Keratinocyte (primary cell): ENCODE data around the gene CRISPLD2. TPM values are rescaled to one million over a fixed set of nuclear protein-coding genes. Genes with fewer than 3 reads are reported as not detected.

Source experiments
- DNase-seq: peaks from one replicate; pipeline ENCODE4 v3.0.0-alpha.2; 2011; ENCODE audit warnings: low read depth, missing footprints, low spot score
- FAIRE-seq: peaks from 2 replicates; lab custom pipeline; 2011; peaks lifted over from hg19 to GRCh38; lab: Jason Lieb, UNC
- H2AFZ ChIP-seq: 2 replicates; pipeline ENCODE4 v1.6.0; 2012; ENCODE audit warnings: low read length, control low read depth, inconsistent platforms; ENCODE audit not compliant: control insufficient read depth
- H3K27ac ChIP-seq: 2 replicates; pipeline ENCODE4 v1.5.1; 2011; ENCODE audit warnings: low read length; ENCODE audit not compliant: control insufficient read depth, insufficient read depth
- H3K27me3 ChIP-seq: 3 replicates; pipeline ENCODE4 v1.6.0; 2011; ENCODE audit warnings: low read length; ENCODE audit not compliant: control insufficient read depth, insufficient read depth; ENCODE audit errors: extremely low read depth
- H3K36me3 ChIP-seq, 2 experiments: 2 replicates in 1 of 2; 3 replicates in 1 of 2; pipeline ENCODE4 v1.5.1; 2011; ENCODE audit warnings: low read length in 2 of 2, mild to moderate bottlenecking in 1 of 2; ENCODE audit not compliant: control insufficient read depth in 2 of 2, insufficient read depth in 2 of 2; ENCODE audit errors: extremely low read depth in 1 of 2
- H3K4me1 ChIP-seq: 3 replicates; pipeline ENCODE4 v1.5.1; 2011; ENCODE audit warnings: low read length; ENCODE audit not compliant: control insufficient read depth, insufficient read depth; ENCODE audit errors: extremely low read depth
- H3K4me2 ChIP-seq: 3 replicates; pipeline ENCODE4 v1.6.0; 2011; ENCODE audit warnings: low read depth, low read length; ENCODE audit not compliant: control insufficient read depth, insufficient read depth; ENCODE audit errors: extremely low read depth
- H3K4me3 ChIP-seq, 3 experiments: fragments of 200-600 bp in 1 of 3; sonication (generic) in 1 of 3; 2 replicates in 2 of 3; 3 replicates in 1 of 3; pipeline ENCODE4 v1.5.1; 2011 to 2016; ENCODE audit warnings: low read length in 3 of 3, mild to moderate bottlenecking in 3 of 3, control low read depth in 2 of 3, inconsistent platforms in 1 of 3, low read depth in 1 of 3, mixed read lengths in 1 of 3, mixed run types in 1 of 3, moderate library complexity in 1 of 3; ENCODE audit not compliant: control insufficient read depth in 2 of 3, insufficient read depth in 2 of 3; ENCODE audit errors: extremely low read depth in 1 of 3
- H3K79me2 ChIP-seq: 2 replicates; pipeline ENCODE4 v1.6.0; 2012; ENCODE audit warnings: low read length; ENCODE audit not compliant: control insufficient read depth, insufficient read depth
- H3K9ac ChIP-seq: 3 replicates; pipeline ENCODE4 v1.6.0; 2011; ENCODE audit warnings: low read length; ENCODE audit not compliant: control insufficient read depth, insufficient read depth; ENCODE audit errors: extremely low read depth
- H3K9me1 ChIP-seq: 3 replicates; pipeline ENCODE4 v1.6.0; 2011; ENCODE audit warnings: low read length; ENCODE audit not compliant: control insufficient read depth, insufficient read depth; ENCODE audit errors: extremely low read depth
- H3K9me3 ChIP-seq: 2 replicates; pipeline ENCODE4 v1.5.1; 2012; ENCODE audit warnings: low read depth, low read length; ENCODE audit not compliant: control insufficient read depth
- H4K20me1 ChIP-seq: 3 replicates; pipeline ENCODE4 v1.6.0; 2011; ENCODE audit warnings: low read length; ENCODE audit not compliant: control insufficient read depth, insufficient read depth; ENCODE audit errors: extremely low read depth
- EZH2 ChIP-seq: IDR thresholded peaks from one replicate; pipeline ENCODE4 v1.6.1; 2012; ENCODE audit warnings: inconsistent platforms, mild to moderate bottlenecking, low read length, moderate library complexity
- dilution Hi-C: fragments of 300-500 bp; cut with MboI; formaldehyde crosslinking; loops from one replicate; pipeline ENCODE4 v1.7.0; 2020; ENCODE audit warnings: low sequenced_read_pairs; ENCODE audit not compliant: extremely low pct_ligation_motif_present
- polyA plus RNA-seq, 5 experiments: library from polyadenylated mRNA; depleted of rRNA in 3 of 5; stranded (reverse) in 3 of 5; stranded (forward) in 1 of 5; unstranded in 1 of 5; fragments of >200 nt; gene quantifications; 1 replicate in 1 of 5; 2 replicates in 3 of 5; 3 replicates in 1 of 5; pipeline versions ENCODE4 v1.2.1 to v1.2.3, GENCODE V29; 2011 to 2012; ENCODE audit warnings: missing spikeins in 2 of 5, low read depth in 1 of 5, low replicate concordance in 1 of 5
- TF ChIP-seq, protein P1 (sequence below), 3 experiments: IDR thresholded peaks in 1 of 3; conservative IDR thresholded peaks in 1 of 3; optimal IDR thresholded peaks in 1 of 3; 2 replicates in 2 of 3; 3 replicates in 1 of 3; pipeline versions ENCODE3 to v1.5.1; 2011; ENCODE audit warnings: low read length in 3 of 3, mild to moderate bottlenecking in 3 of 3, moderate library complexity in 2 of 3, control low read depth in 1 of 3, inconsistent platforms in 1 of 3; ENCODE audit not compliant: insufficient read depth in 2 of 3; ENCODE audit errors: extremely low read depth in 1 of 3

Gene CRISPLD2
- polyA plus RNA-seq, 1 donor (not counting 4 experiments of a cell fraction or from before 2014, with no cell fraction given) = 1.2 TPM

- dilution Hi-C loops = no loop called here
- no peaks in the 10 kb centered on the region for H3K9me3 ChIP-seq
- H3K9me1 ChIP-seq = no peaks in the 10 kb centered on the region
- H3K4me3 ChIP-seq = no peak overlapping the region
- no peaks in the 10 kb centered on the region for H3K36me3 ChIP-seq
- H4K20me1 ChIP-seq = no peaks in the 10 kb centered on the region
- no peaks in the 10 kb centered on the region for H3K79me2 ChIP-seq
- H3K27ac ChIP-seq = no peak overlapping the region
- no peak overlapping the region for H3K4me2 ChIP-seq
- H3K4me1 ChIP-seq = no peaks in the 10 kb centered on the region
- peaks cover 7% of the 10 kb centered on the region for H3K27me3 ChIP-seq
- no peak for DNase-seq
- H3K9ac ChIP-seq = no peak overlapping the region
- no peak overlapping the region for H2AFZ ChIP-seq
- no peak for FAIRE-seq
- TF ChIP-seq, protein P1, sequence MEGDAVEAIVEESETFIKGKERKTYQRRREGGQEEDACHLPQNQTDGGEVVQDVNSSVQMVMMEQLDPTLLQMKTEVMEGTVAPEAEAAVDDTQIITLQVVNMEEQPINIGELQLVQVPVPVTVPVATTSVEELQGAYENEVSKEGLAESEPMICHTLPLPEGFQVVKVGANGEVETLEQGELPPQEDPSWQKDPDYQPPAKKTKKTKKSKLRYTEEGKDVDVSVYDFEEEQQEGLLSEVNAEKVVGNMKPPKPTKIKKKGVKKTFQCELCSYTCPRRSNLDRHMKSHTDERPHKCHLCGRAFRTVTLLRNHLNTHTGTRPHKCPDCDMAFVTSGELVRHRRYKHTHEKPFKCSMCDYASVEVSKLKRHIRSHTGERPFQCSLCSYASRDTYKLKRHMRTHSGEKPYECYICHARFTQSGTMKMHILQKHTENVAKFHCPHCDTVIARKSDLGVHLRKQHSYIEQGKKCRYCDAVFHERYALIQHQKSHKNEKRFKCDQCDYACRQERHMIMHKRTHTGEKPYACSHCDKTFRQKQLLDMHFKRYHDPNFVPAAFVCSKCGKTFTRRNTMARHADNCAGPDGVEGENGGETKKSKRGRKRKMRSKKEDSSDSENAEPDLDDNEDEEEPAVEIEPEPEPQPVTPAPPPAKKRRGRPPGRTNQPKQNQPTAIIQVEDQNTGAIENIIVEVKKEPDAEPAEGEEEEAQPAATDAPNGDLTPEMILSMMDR (optimal IDR thresholded peaks at IDR 0.05 in 1 of 3, IDR thresholded peaks at IDR 0.05 in 1 of 3, conservative IDR thresholded peaks at IDR 0.05 in 1 of 3; ENCODE audit: extremely low read depth in 1 of 3, insufficient read depth in 2 of 3, low read length in 3 of 3) = no peak
- no peak for TF ChIP-seq EZH2
These were observed 137.4 kb downstream of the CRISPLD2 start for GRCh38 chr16:84957192-84957591.

DNA sequence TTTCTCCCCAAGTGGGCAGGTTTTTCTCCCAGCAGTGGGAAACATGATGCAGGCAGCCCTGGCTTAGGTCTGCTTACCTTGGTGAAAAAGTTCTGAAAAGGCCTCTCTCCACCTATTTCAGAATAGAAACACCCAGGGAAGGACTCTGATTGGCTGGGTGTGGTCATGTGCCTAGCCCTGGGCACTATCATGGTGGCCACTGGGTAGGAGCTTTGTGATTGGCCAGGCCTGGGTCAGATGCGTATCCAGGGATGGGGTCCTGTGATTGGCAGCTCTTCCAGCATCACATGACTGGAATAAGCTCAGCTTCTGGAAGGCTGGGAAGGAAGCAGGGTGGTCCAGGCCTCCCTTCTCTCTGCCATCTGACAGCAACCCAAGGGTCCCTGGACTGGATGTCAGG is 138.0 kb downstream of the CRISPLD2 start:
- peaks cover 7% of the 10 kb centered on the region for H3K27me3 ChIP-seq
- no peaks in the 10 kb centered on the region for H3K9me3 ChIP-seq
- H3K36me3 ChIP-seq = no peaks in the 10 kb centered on the region
- dilution Hi-C loops = no loop called here
- FAIRE-seq (no peak), DNase-seq (no peak)
- no peak overlapping the region for H2AFZ ChIP-seq
- TF ChIP-seq EZH2 = no peak
- TF ChIP-seq, protein P1 (optimal IDR thresholded peaks at IDR 0.05 in 1 of 3, IDR thresholded peaks at IDR 0.05 in 1 of 3, conservative IDR thresholded peaks at IDR 0.05 in 1 of 3; ENCODE audit: extremely low read depth in 1 of 3, insufficient read depth in 2 of 3, low read length in 3 of 3) = no peak
- H3K4me1 ChIP-seq = no peaks in the 10 kb centered on the region
- no peak overlapping the region for H3K4me2 ChIP-seq
- H3K79me2 ChIP-seq = no peaks in the 10 kb centered on the region
- H3K27ac ChIP-seq = no peak overlapping the region
- H3K9me1 ChIP-seq = no peaks in the 10 kb centered on the region
- no peak overlapping the region for H3K4me3 ChIP-seq
- no peaks in the 10 kb centered on the region for H4K20me1 ChIP-seq
- H3K9ac ChIP-seq = no peak overlapping the region

Other genes with a start within 250 kb of the CRISPLD2 start
- gene COTL1, start 201.9 kb upstream of the CRISPLD2 start, polyA plus RNA-seq = 60.2 to 197 TPM (median 116 TPM) in 3 replicates
- gene KLHL36, start 171.5 kb upstream of the CRISPLD2 start, polyA plus RNA-seq = 27.5 to 36.8 TPM (median 35.6 TPM) in 3 replicates
- 75.4 to 92.0 TPM (median 79.3 TPM) in 3 replicates for gene USP10, start 120.0 kb upstream of the CRISPLD2 start, polyA plus RNA-seq
- gene ZDHHC7, start 191.6 kb downstream of the CRISPLD2 start, polyA plus RNA-seq = 36.1 to 58.9 TPM (median 37.8 TPM) in 3 replicates
- gene KIAA0513, start 207.8 kb downstream of the CRISPLD2 start, polyA plus RNA-seq = 2.6 to 3.6 TPM (median 3.3 TPM) in 3 replicates